Body of pancreas (tissue), 4 donors: ENCODE measurements around the gene NDEL1. TPM values are rescaled to one million over a fixed set of nuclear protein-coding genes. Genes with fewer than 3 reads are reported as not detected.

Source experiments
- ATAC-seq: fragments of 150-250 bp; one replicate; pipeline ENCODE4 v1.9.1; 2016
- DNase-seq, 4 donors: peaks; one replicate each; pipeline ENCODE4 v3.0.0-alpha.2; 2019
- H3K27ac ChIP-seq, 4 donors: fragments of 200-600 bp; sonication (generic); 1 replicate in 3 of 4; 2 replicates in 1 of 4; pipeline versions ENCODE4 v1.5.1 to v1.6.1; 2016 to 2019; ENCODE audit warnings: mild to moderate bottlenecking in 1 of 4, mixed read lengths in 1 of 4, moderate library complexity in 1 of 4
- H3K27me3 ChIP-seq, 2 donors: fragments of 200-600 bp; sonication (generic); one replicate each; pipeline ENCODE4 v1.6.0; 2016; ENCODE audit warnings: mild to moderate bottlenecking in 1 of 2
- H3K36me3 ChIP-seq, 2 donors: fragments of 200-600 bp; sonication (generic); replicated peaks in 1 of 2; 2 replicates each; pipeline ENCODE4 v1.5.1; 2016; ENCODE audit warnings: low read depth in 2 of 2; ENCODE audit not compliant: insufficient read depth in 1 of 2
- H3K4me1 ChIP-seq: fragments of 200-600 bp; sonication (generic); one replicate; pipeline ENCODE4 v1.6.0; 2016
- H3K4me3 ChIP-seq, 2 donors: fragments of 200-600 bp; sonication (generic); 1 replicate in 1 of 2; 2 replicates in 1 of 2; pipeline ENCODE4 v1.5.1; 2016 to 2019
- H3K9me3 ChIP-seq, 3 donors: fragments of 200-600 bp; sonication (generic); 1 replicate in 2 of 3; 2 replicates in 1 of 3; pipeline ENCODE4 v1.5.1; 2016
- POLR2A ChIP-seq, 3 donors: fragments of 450-650 bp; IDR thresholded peaks; one replicate each; pipeline ENCODE4 v1.6.1; 2016; ENCODE audit warnings: antibody characterized with exemption in 3 of 3, mild to moderate bottlenecking in 2 of 3
- WGBS, 2 donors: methylation state at CpG; one replicate each; pipeline ENCODE4 v1.1.5; 2017; 5-methylcytosine and 5-hydroxymethylcytosine counted together
- intact Hi-C: fragments of 100-400 bp; cut with DNase I; formaldehyde crosslinking; loops from one replicate; pipeline ENCODE4 v1.15.1; 2023
- small RNA-seq: library from RNA; depleted of rRNA; stranded (forward); fragments of <200 nt; gene quantifications from one replicate; pipeline ENCODE3, GENCODE V24; 2016
- total RNA-seq, 2 donors: library from RNA; depleted of rRNA; stranded (reverse); fragments of >200 nt; gene quantifications; one replicate each; pipeline ENCODE4 v1.1.0, GENCODE V29; 2016
- TF ChIP-seq, protein P1 (sequence below), 7 experiments: fragments of 450-650 bp in 4 of 7; fragments of 200-600 bp in 3 of 7; sonication (generic) in 3 of 7; IDR thresholded peaks; one replicate each; pipeline ENCODE4 v1.5.1; 2016 to 2019; ENCODE audit warnings: antibody characterized with exemption in 7 of 7

The NDEL1 gene
- total RNA-seq, 2 donors from 2014 or later, result 26.2 to 39.6 TPM

- no peak overlapping the region for H3K4me3 ChIP-seq
- DNase-seq (no peak), ATAC-seq (no peak)
- no peaks in the 10 kb centered on the region for H3K36me3 ChIP-seq
- no peak for TF ChIP-seq POLR2A (IDR thresholded peaks at IDR 0.05)
- TF ChIP-seq, protein P1, sequence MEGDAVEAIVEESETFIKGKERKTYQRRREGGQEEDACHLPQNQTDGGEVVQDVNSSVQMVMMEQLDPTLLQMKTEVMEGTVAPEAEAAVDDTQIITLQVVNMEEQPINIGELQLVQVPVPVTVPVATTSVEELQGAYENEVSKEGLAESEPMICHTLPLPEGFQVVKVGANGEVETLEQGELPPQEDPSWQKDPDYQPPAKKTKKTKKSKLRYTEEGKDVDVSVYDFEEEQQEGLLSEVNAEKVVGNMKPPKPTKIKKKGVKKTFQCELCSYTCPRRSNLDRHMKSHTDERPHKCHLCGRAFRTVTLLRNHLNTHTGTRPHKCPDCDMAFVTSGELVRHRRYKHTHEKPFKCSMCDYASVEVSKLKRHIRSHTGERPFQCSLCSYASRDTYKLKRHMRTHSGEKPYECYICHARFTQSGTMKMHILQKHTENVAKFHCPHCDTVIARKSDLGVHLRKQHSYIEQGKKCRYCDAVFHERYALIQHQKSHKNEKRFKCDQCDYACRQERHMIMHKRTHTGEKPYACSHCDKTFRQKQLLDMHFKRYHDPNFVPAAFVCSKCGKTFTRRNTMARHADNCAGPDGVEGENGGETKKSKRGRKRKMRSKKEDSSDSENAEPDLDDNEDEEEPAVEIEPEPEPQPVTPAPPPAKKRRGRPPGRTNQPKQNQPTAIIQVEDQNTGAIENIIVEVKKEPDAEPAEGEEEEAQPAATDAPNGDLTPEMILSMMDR (IDR thresholded peaks at IDR 0.05), result no peak
- intact Hi-C loops, result no loop called here
- H3K9me3 ChIP-seq, result no peaks in the 10 kb centered on the region
- no peak overlapping the region for H3K27ac ChIP-seq
- H3K27me3 ChIP-seq, result no peaks in the 10 kb centered on the region
- 93 to 96% methylated on average over 11 of the region's 11 CpGs for WGBS, 2 donors
- no peaks in the 10 kb centered on the region for H3K4me1 ChIP-seq
These were observed 79.1 kb downstream of the NDEL1 start for GRCh38 chr17:8514801-8515200.

Small RNAs within 50 kb of the gene (small RNA-seq; reads per million reads assigned to genes)
- gene RNU7-43P, result not detected

Other genes starting within 250 kb of the NDEL1 start
- gene BORCS6, start 245.7 kb upstream of the NDEL1 start, total RNA-seq, result 10 to 100 TPM; 11.9 to 16.2 TPM
- gene AURKB, start 225.3 kb upstream of the NDEL1 start, total RNA-seq, result not detected
- gene CTC1, start 187.8 kb upstream of the NDEL1 start, total RNA-seq, result 10 to 100 TPM; 25.7 to 49.1 TPM
- 10 to 100 TPM in 1 of 2 donors, 1 to 10 TPM in 1; 9.9 to 33.0 TPM for gene PFAS, start 186.6 kb upstream of the NDEL1 start, total RNA-seq
- 10 to 100 TPM in 1 of 2 donors, 1 to 10 TPM in 1; 4.7 to 13.5 TPM for gene RANGRF, start 147.2 kb upstream of the NDEL1 start, total RNA-seq
- 1 to 10 TPM; 1.0 to 7.6 TPM for gene SLC25A35, start 140.5 kb upstream of the NDEL1 start, total RNA-seq
- gene ARHGEF15, start 125.6 kb upstream of the NDEL1 start, total RNA-seq, result 1 to 10 TPM; 2.3 to 6.3 TPM
- gene ODF4, start 96.0 kb upstream of the NDEL1 start, total RNA-seq, result not detected
- gene RPL26, start 52.7 kb upstream of the NDEL1 start, total RNA-seq, result 1,000 to 10,000 TPM; 1,496 to 1,646 TPM
- not detected for gene RNF222, start 38.1 kb upstream of the NDEL1 start, total RNA-seq
- gene MYH10, start 194.8 kb downstream of the NDEL1 start, total RNA-seq, result 10 to 100 TPM; 23.3 to 30.3 TPM